ENCODE measurements around the gene CEBPB. TPM values are rescaled to one million over a fixed set of nuclear protein-coding genes. Genes with fewer than 3 reads are reported as not detected.
A peak's percentile ranks its signal among the peaks of the same experiment; 100 is the strongest.

Gene CEBPB
- total RNA-seq, 1 experiment from 2014 or later, result 22.6 TPM

DNA sequence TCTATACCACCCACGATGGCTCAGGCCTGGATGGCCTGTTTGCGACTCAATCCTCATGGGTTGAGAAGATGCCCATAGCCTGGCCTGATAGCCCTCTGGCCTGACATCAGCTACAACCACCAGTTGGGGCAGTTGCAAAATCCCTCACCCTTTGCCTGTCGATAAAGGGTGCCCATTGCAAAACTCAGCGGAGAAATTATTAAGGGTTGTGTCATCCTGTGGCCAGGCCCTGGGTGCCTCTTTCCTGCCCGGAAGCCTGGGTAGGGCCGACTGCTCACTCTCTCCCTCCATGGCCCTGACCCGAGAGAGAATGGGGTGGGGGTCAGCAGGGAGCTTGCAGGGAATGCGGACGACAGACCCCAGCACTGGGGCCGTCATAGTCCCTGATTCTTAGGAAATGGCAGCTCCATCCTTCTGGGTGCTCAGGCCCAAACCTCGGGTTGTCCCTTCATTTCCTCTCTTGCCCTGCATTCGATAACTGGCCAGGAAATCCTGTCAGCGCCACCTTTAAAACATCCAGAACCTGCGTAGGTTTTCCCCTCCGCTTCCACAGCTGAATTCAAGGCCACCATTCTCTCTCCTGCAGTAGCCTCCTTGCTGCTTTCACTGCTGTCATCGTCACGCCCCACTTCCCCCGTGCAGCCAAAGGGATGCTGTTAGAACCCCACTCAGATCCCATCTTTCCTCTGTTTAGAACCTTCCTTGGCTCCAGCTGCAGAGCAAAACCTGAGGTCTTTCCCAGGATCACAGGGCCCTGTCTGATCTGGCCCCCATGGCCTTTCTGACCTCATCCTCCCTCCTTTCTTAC is 31.1 kb downstream of the CEBPB start:
- H3K79me1 ChIP-seq (ENCODE audit: insufficient read depth, low read depth, low read length, poor library complexity, severe bottlenecking), result no peaks in the 10 kb centered on the region
- Mint-ChIP-seq H3K9me3 (no peaks in the 10 kb centered on the region; a peak in 1 of 5 replicates), H3K4me3 (no peak overlapping the region), H3K36me3 (ENCODE audit: insufficient read depth in 1 of 3, low read depth in 3 of 3) (no peaks in the 10 kb centered on the region), H3K27ac (peak overlapping the region in 2 of 3 experiments; percentile 10 to 32; a peak in 1 of 7 replicates), H3K27me3 (ENCODE audit: low read depth) (no peaks in the 10 kb centered on the region; the same call in none of the 2 replicates), H3K4me1 (peaks cover 5 to 14% of the 10 kb centered on the region in 2 experiments)
- no peak overlapping the region for H2AFZ ChIP-seq (ENCODE audit: low read length)
- H3K14ac ChIP-seq (ENCODE audit: insufficient read depth, low read length), result no peak overlapping the region
- H3K79me2 ChIP-seq (ENCODE audit: insufficient read depth, low read length), result no peaks in the 10 kb centered on the region
- no peaks in the 10 kb centered on the region for H3K9me3 ChIP-seq (ENCODE audit: control insufficient read depth, low read depth, low read length)
- no peak overlapping the region for H2BK12ac ChIP-seq (ENCODE audit: insufficient read length, low read depth, low read length)
- H3K23ac ChIP-seq (ENCODE audit: insufficient read length, low read depth, low read length), result no peak overlapping the region
- no peak overlapping the region for H3K4ac ChIP-seq (ENCODE audit: low read depth, low read length)
- no peaks in the 10 kb centered on the region for H3K4me1 ChIP-seq (ENCODE audit: insufficient read depth, low read length)
- no peak overlapping the region for H2BK20ac ChIP-seq (ENCODE audit: low read depth, low read length, poor library complexity, severe bottlenecking)
- TF ChIP-seq, protein P1, sequence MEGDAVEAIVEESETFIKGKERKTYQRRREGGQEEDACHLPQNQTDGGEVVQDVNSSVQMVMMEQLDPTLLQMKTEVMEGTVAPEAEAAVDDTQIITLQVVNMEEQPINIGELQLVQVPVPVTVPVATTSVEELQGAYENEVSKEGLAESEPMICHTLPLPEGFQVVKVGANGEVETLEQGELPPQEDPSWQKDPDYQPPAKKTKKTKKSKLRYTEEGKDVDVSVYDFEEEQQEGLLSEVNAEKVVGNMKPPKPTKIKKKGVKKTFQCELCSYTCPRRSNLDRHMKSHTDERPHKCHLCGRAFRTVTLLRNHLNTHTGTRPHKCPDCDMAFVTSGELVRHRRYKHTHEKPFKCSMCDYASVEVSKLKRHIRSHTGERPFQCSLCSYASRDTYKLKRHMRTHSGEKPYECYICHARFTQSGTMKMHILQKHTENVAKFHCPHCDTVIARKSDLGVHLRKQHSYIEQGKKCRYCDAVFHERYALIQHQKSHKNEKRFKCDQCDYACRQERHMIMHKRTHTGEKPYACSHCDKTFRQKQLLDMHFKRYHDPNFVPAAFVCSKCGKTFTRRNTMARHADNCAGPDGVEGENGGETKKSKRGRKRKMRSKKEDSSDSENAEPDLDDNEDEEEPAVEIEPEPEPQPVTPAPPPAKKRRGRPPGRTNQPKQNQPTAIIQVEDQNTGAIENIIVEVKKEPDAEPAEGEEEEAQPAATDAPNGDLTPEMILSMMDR (conservative IDR thresholded peaks at IDR 0.05), result no peak
- H3K4me2 ChIP-seq (ENCODE audit: insufficient read depth, insufficient read length, low read length), result no peak overlapping the region
- no CpG with 5 or more reads among the region's 18 CpGs for WGBS (ENCODE audit: extremely low coverage, insufficient read length, low lambda C conversion rate)
- no peaks in the 10 kb centered on the region for H3K23me2 ChIP-seq (ENCODE audit: insufficient read length, low read depth, low read length, poor library complexity, severe bottlenecking)
- H4K91ac ChIP-seq (ENCODE audit: insufficient read length, low read depth, low read length), result no peak overlapping the region
- H2BK120ac ChIP-seq (ENCODE audit: low read depth, low read length, poor library complexity, severe bottlenecking), result no peak overlapping the region
- H3K27me3 ChIP-seq (ENCODE audit: insufficient read depth, low read length), result no peaks in the 10 kb centered on the region
- H2BK5ac ChIP-seq (ENCODE audit: insufficient read length, low read length), result no peak overlapping the region
- H4K8ac ChIP-seq (replicated peaks; ENCODE audit: insufficient read length, low read depth, low read length), result no peak overlapping the region
- H4K20me1 ChIP-seq (ENCODE audit: control insufficient read depth, insufficient read depth, insufficient read length), result no peaks in the 10 kb centered on the region
- H3K56ac ChIP-seq (ENCODE audit: insufficient read length, low read depth, low read length), result no peak overlapping the region
- no peak for DNase-seq
- H2BK15ac ChIP-seq (ENCODE audit: low read depth, low read length), result no peak overlapping the region
- H3T11ph ChIP-seq (ENCODE audit: low read length), result no peak overlapping the region
- no peak overlapping the region for H2AK5ac ChIP-seq (ENCODE audit: insufficient read length, low read length)
- H4K5ac ChIP-seq (ENCODE audit: insufficient read length, low read depth, low read length), result no peak overlapping the region
- no peak overlapping the region for H3K27ac ChIP-seq (ENCODE audit: insufficient read length, low read depth, low read length)
- no peak overlapping the region for H3K18ac ChIP-seq (ENCODE audit: insufficient read length, low read depth, low read length)
- no peak overlapping the region for H3K9ac ChIP-seq (ENCODE audit: extremely low read depth, insufficient read length, low read length)
